ENCODE results near the gene MAPK9. TPM values are rescaled to one million over a fixed set of nuclear protein-coding genes. Genes with fewer than 3 reads are reported as not detected.

The MAPK9 gene
- total RNA-seq, 1 experiment from 2014 or later = 65.4 TPM

- DNase-seq = no peak
- Mint-ChIP-seq H3K4me3 (ENCODE audit: low read depth, unreplicated experiment) (no peak overlapping the region), H3K9me3 (ENCODE audit: low read depth, unreplicated experiment) (peaks cover 7% of the 10 kb centered on the region), H3K36me3 (ENCODE audit: insufficient read depth, unreplicated experiment) (peaks cover 4% of the 10 kb centered on the region), H3K4me1 (ENCODE audit: low read depth, unreplicated experiment) (peaks cover 17% of the 10 kb centered on the region), H3K27me3 (ENCODE audit: unreplicated experiment) (peaks cover 26% of the 10 kb centered on the region), H3K27ac (ENCODE audit: unreplicated experiment) (no peak overlapping the region)
- TF ChIP-seq CTCF (IDR thresholded peaks at IDR 0.05; ENCODE audit: unreplicated experiment) = no peak
- intact Hi-C loops (cut with micrococcal nuclease; ENCODE audit: unreplicated experiment) = no loop called here
- no TSS peak for BruUV-seq (replicated peaks)
- CTCF ChIA-PET = no interaction called here
These were observed 78.2 kb downstream of the MAPK9 start for GRCh38 chr5:180213657-180214207.

- peaks cover 3% of the 10 kb centered on the region for H3K9me3 Mint-ChIP-seq (ENCODE audit: low read depth, unreplicated experiment)
- DNase-seq = no peak
- CTCF ChIA-PET = no interaction called here
- intact Hi-C loops (cut with micrococcal nuclease; ENCODE audit: unreplicated experiment) = no loop called here
- no peak overlapping the region for H3K27ac Mint-ChIP-seq (ENCODE audit: unreplicated experiment)
- BruUV-seq (replicated peaks) = no TSS peak
- TF ChIP-seq CTCF (IDR thresholded peaks at IDR 0.05; ENCODE audit: unreplicated experiment) = no peak
- peaks cover 22% of the 10 kb centered on the region for H3K4me1 Mint-ChIP-seq (ENCODE audit: low read depth, unreplicated experiment)
- H3K36me3 Mint-ChIP-seq (ENCODE audit: insufficient read depth, unreplicated experiment) = peaks cover 8% of the 10 kb centered on the region
- peaks cover 31% of the 10 kb centered on the region for H3K27me3 Mint-ChIP-seq (ENCODE audit: unreplicated experiment)
- H3K4me3 Mint-ChIP-seq (ENCODE audit: low read depth, unreplicated experiment) = no peak overlapping the region
These were observed 78.7 kb downstream of the MAPK9 start for GRCh38 chr5:180213256-180213600.

GRCh38 chr5:180212363-180213255, 79.3 kb downstream of the MAPK9 start:
- intact Hi-C loops (cut with micrococcal nuclease; ENCODE audit: unreplicated experiment) = no loop called here
- peak; percentile 35 for DNase-seq
- peaks cover 3% of the 10 kb centered on the region for H3K9me3 Mint-ChIP-seq (ENCODE audit: low read depth, unreplicated experiment)
- no peak for TF ChIP-seq CTCF (IDR thresholded peaks at IDR 0.05; ENCODE audit: unreplicated experiment)
- CTCF ChIA-PET = no interaction called here
- H3K27ac Mint-ChIP-seq (ENCODE audit: unreplicated experiment) = no peak overlapping the region
- peaks cover 26% of the 10 kb centered on the region for H3K4me1 Mint-ChIP-seq (ENCODE audit: low read depth, unreplicated experiment)
- H3K27me3 Mint-ChIP-seq (ENCODE audit: unreplicated experiment) = peaks cover 37% of the 10 kb centered on the region
- no peak overlapping the region for H3K4me3 Mint-ChIP-seq (ENCODE audit: low read depth, unreplicated experiment)
- peaks cover 10% of the 10 kb centered on the region for H3K36me3 Mint-ChIP-seq (ENCODE audit: insufficient read depth, unreplicated experiment)
- BruUV-seq (replicated peaks) = no TSS peak

GRCh38 chr5:180211761-180212035, 80.2 kb downstream of the MAPK9 start:
- intact Hi-C loops (cut with micrococcal nuclease; ENCODE audit: unreplicated experiment) = no loop called here
- Mint-ChIP-seq H3K36me3 (ENCODE audit: insufficient read depth, unreplicated experiment) (peaks cover 10% of the 10 kb centered on the region), H3K4me3 (ENCODE audit: low read depth, unreplicated experiment) (no peak overlapping the region), H3K27me3 (ENCODE audit: unreplicated experiment) (peaks cover 43% of the 10 kb centered on the region), H3K9me3 (ENCODE audit: low read depth, unreplicated experiment) (peaks cover 3% of the 10 kb centered on the region), H3K4me1 (ENCODE audit: low read depth, unreplicated experiment) (peaks cover 26% of the 10 kb centered on the region), H3K27ac (ENCODE audit: unreplicated experiment) (no peak overlapping the region)
- no TSS peak for BruUV-seq (replicated peaks)
- no peak for TF ChIP-seq CTCF (IDR thresholded peaks at IDR 0.05; ENCODE audit: unreplicated experiment)
- DNase-seq = no peak
- CTCF ChIA-PET = no interaction called here
